ENCODE data around the gene CPAMD8. TPM values are rescaled to one million over a fixed set of nuclear protein-coding genes. Genes with fewer than 3 reads are reported as not detected.

Gene CPAMD8
- total RNA-seq, 1 experiment from 2014 or later, result 1.3 TPM

GRCh38 chr19:17043744-17044143, 17.1 kb upstream of the CPAMD8 start:
- Mint-ChIP-seq H3K36me3 (ENCODE audit: insufficient read depth, unreplicated experiment) (peaks cover 4% of the 10 kb centered on the region), H3K27me3 (ENCODE audit: insufficient read depth, unreplicated experiment) (peaks cover 2% of the 10 kb centered on the region), H3K27ac (ENCODE audit: low read depth, unreplicated experiment) (no peak overlapping the region), H3K4me1 (ENCODE audit: insufficient read depth, unreplicated experiment) (no peaks in the 10 kb centered on the region), H3K9me3 (ENCODE audit: unreplicated experiment) (no peaks in the 10 kb centered on the region), H3K4me3 (ENCODE audit: unreplicated experiment) (no peak overlapping the region)
- POLR2A ChIA-PET, result no interaction called here
- BruUV-seq (replicated peaks), result no TSS peak
- CTCF ChIA-PET, result interaction anchor here (0.5 to 2.0 kb wide), 3 partner anchors 8 to 661 kb away, joined by 3 to 7 read pairs (median 5); no protein-coding TSS in a partner anchor
- DNase-seq (ENCODE audit: unreplicated experiment), result no peak
- intact Hi-C loops (cut with micrococcal nuclease), result no loop called here
- TF ChIP-seq CTCF (IDR thresholded peaks at IDR 0.05; ENCODE audit: unreplicated experiment), result no peak

GRCh38 chr19:17041976-17042375, 15.4 kb upstream of the CPAMD8 start:
- Mint-ChIP-seq H3K4me3 (ENCODE audit: unreplicated experiment) (no peak overlapping the region), H3K27me3 (ENCODE audit: insufficient read depth, unreplicated experiment) (peaks cover 12% of the 10 kb centered on the region), H3K36me3 (ENCODE audit: insufficient read depth, unreplicated experiment) (peaks cover 3% of the 10 kb centered on the region), H3K4me1 (ENCODE audit: insufficient read depth, unreplicated experiment) (no peaks in the 10 kb centered on the region), H3K9me3 (ENCODE audit: unreplicated experiment) (no peaks in the 10 kb centered on the region), H3K27ac (ENCODE audit: low read depth, unreplicated experiment) (no peak overlapping the region)
- ChIA-PET CTCF (interaction anchor here (0.9 kb wide), 1 partner anchor 24 kb away, joined by 4 read pairs; no protein-coding TSS in a partner anchor), POLR2A (interaction anchor here (0.7 to 0.9 kb wide), 2 partner anchors 17 to 106 kb away, joined by 3 read pairs; no protein-coding TSS in a partner anchor)
- no peak for DNase-seq (ENCODE audit: unreplicated experiment)
- intact Hi-C loops (cut with micrococcal nuclease), result no loop called here
- TF ChIP-seq CTCF (IDR thresholded peaks at IDR 0.05; ENCODE audit: unreplicated experiment), result no peak
- no TSS peak for BruUV-seq (replicated peaks)

- Mint-ChIP-seq H3K9me3 (ENCODE audit: unreplicated experiment) (no peaks in the 10 kb centered on the region), H3K4me1 (ENCODE audit: insufficient read depth, unreplicated experiment) (no peaks in the 10 kb centered on the region), H3K27ac (ENCODE audit: low read depth, unreplicated experiment) (no peak overlapping the region), H3K27me3 (ENCODE audit: insufficient read depth, unreplicated experiment) (peaks cover 12% of the 10 kb centered on the region), H3K36me3 (ENCODE audit: insufficient read depth, unreplicated experiment) (no peaks in the 10 kb centered on the region), H3K4me3 (ENCODE audit: unreplicated experiment) (no peak overlapping the region)
- BruUV-seq (replicated peaks), result no TSS peak
- POLR2A ChIA-PET, result no interaction called here
- intact Hi-C loops (cut with micrococcal nuclease), result no loop called here
- DNase-seq (ENCODE audit: unreplicated experiment), result no peak
- TF ChIP-seq CTCF (IDR thresholded peaks at IDR 0.05; ENCODE audit: unreplicated experiment), result no peak
- CTCF ChIA-PET, result interaction anchor here (0.6 kb wide), 2 partner anchors 258 to 267 kb away, joined by 4 read pairs; no protein-coding TSS in a partner anchor
Measured at GRCh38 chr19:17037966-17038500, 11.4 kb upstream of the CPAMD8 start.

GRCh38 chr19:17037184-17037583, 10.6 kb upstream of the CPAMD8 start:
- peaks cover 12% of the 10 kb centered on the region for H3K27me3 Mint-ChIP-seq (ENCODE audit: insufficient read depth, unreplicated experiment)
- no TSS peak for BruUV-seq (replicated peaks)
- H3K4me1 Mint-ChIP-seq (ENCODE audit: insufficient read depth, unreplicated experiment), result no peaks in the 10 kb centered on the region
- no peaks in the 10 kb centered on the region for H3K9me3 Mint-ChIP-seq (ENCODE audit: unreplicated experiment)
- no peaks in the 10 kb centered on the region for H3K36me3 Mint-ChIP-seq (ENCODE audit: insufficient read depth, unreplicated experiment)
- no peak for DNase-seq (ENCODE audit: unreplicated experiment)
- intact Hi-C loops (cut with micrococcal nuclease), result no loop called here
- ChIA-PET CTCF (interaction anchor here (0.6 kb wide), 1 partner anchor 266 kb away, joined by 4 read pairs; no protein-coding TSS in a partner anchor), POLR2A (interaction anchor here (0.6 kb wide), 1 partner anchor 390 kb away, joined by 3 read pairs; no protein-coding TSS in a partner anchor)
- H3K4me3 Mint-ChIP-seq (ENCODE audit: unreplicated experiment), result no peak overlapping the region
- no peak overlapping the region for H3K27ac Mint-ChIP-seq (ENCODE audit: low read depth, unreplicated experiment)
- TF ChIP-seq CTCF (IDR thresholded peaks at IDR 0.05; ENCODE audit: unreplicated experiment), result no peak
